Astrocyte (in vitro differentiated cells and primary cell): ENCODE results near the gene SNED1. TPM values are rescaled to one million over a fixed set of nuclear protein-coding genes. Genes with fewer than 3 reads are reported as not detected.

Experiments
- DNase-seq: peaks from one replicate; pipeline ENCODE4 v3.0.0-alpha.2; 2010; ENCODE audit warnings: low read depth
- FAIRE-seq: peaks from 2 replicates; lab custom pipeline; 2011; peaks lifted over from hg19 to GRCh38; lab: Jason Lieb, UNC
- H2AFZ ChIP-seq: 2 replicates; pipeline ENCODE4 v1.6.0; 2012; ENCODE audit warnings: low read depth, low read length, inconsistent platforms
- H3K27ac ChIP-seq: 2 replicates; pipeline ENCODE4 v1.5.1; 2011; ENCODE audit warnings: low read depth, low read length, inconsistent platforms
- H3K27me3 ChIP-seq: 2 replicates; pipeline ENCODE4 v1.6.0; 2011; ENCODE audit warnings: low read length, inconsistent platforms; ENCODE audit not compliant: insufficient read depth
- H3K36me3 ChIP-seq: 2 replicates; pipeline ENCODE4 v1.5.1; 2011; ENCODE audit warnings: low read length, inconsistent platforms; ENCODE audit not compliant: insufficient read depth
- H3K4me1 ChIP-seq: 2 replicates; pipeline ENCODE4 v1.5.1; 2011; ENCODE audit warnings: low read length, inconsistent platforms; ENCODE audit not compliant: insufficient read depth
- H3K4me2 ChIP-seq: 2 replicates; pipeline ENCODE4 v1.6.0; 2012; ENCODE audit warnings: low read length, inconsistent platforms
- H3K4me3 ChIP-seq: 2 replicates; pipeline ENCODE4 v1.5.1; 2011; ENCODE audit warnings: low read depth, mild to moderate bottlenecking, low read length, inconsistent platforms; ENCODE audit not compliant: insufficient read depth
- H3K79me2 ChIP-seq: 2 replicates; pipeline ENCODE4 v1.6.0; 2012; ENCODE audit warnings: mild to moderate bottlenecking, low read length, inconsistent platforms; ENCODE audit not compliant: insufficient read depth
- H3K9ac ChIP-seq: 2 replicates; pipeline ENCODE4 v1.6.0; 2012; ENCODE audit warnings: mild to moderate bottlenecking, low read length, inconsistent platforms
- H3K9me3 ChIP-seq: 2 replicates; pipeline ENCODE4 v1.5.1; 2012; ENCODE audit warnings: low read depth, mild to moderate bottlenecking, low read length, inconsistent platforms; ENCODE audit not compliant: insufficient read depth
- H4K20me1 ChIP-seq: 2 replicates; pipeline ENCODE4 v1.6.0; 2012; ENCODE audit warnings: low read length, inconsistent platforms; ENCODE audit not compliant: insufficient read depth
- H3K27ac Mint-ChIP-seq: one replicate; pipeline ENCODE4 v1.8.0; 2021; ENCODE audit warnings: mild to moderate bottlenecking, mixed read lengths; ENCODE audit not compliant: unreplicated experiment
- H3K27me3 Mint-ChIP-seq: one replicate; pipeline ENCODE4 v1.8.0; 2021; ENCODE audit warnings: low read depth, mixed read lengths; ENCODE audit not compliant: unreplicated experiment
- H3K36me3 Mint-ChIP-seq: one replicate; pipeline ENCODE4 v1.8.0; 2021; ENCODE audit warnings: low read depth, mixed read lengths; ENCODE audit not compliant: unreplicated experiment
- H3K4me1 Mint-ChIP-seq: one replicate; pipeline ENCODE4 v1.8.0; 2021; ENCODE audit warnings: low read depth, mixed read lengths; ENCODE audit not compliant: unreplicated experiment
- H3K4me3 Mint-ChIP-seq: one replicate; pipeline ENCODE4 v1.8.0; 2021; ENCODE audit warnings: mild to moderate bottlenecking, moderate library complexity, mixed read lengths; ENCODE audit not compliant: unreplicated experiment
- H3K9me3 Mint-ChIP-seq: one replicate; pipeline ENCODE4 v1.8.0; 2021; ENCODE audit warnings: mild to moderate bottlenecking, mixed read lengths; ENCODE audit not compliant: unreplicated experiment
- CTCF ChIP-seq: IDR thresholded peaks from 2 replicates; pipeline ENCODE4 v1.5.1; 2011; ENCODE audit warnings: low read depth, mild to moderate bottlenecking, inconsistent platforms, low read length, moderate library complexity; ENCODE audit not compliant: insufficient read depth
- EZH2 ChIP-seq: IDR thresholded peaks from 2 replicates; pipeline ENCODE4 v1.6.1; 2012; ENCODE audit warnings: mild to moderate bottlenecking, low read length, inconsistent platforms; ENCODE audit not compliant: insufficient read depth
- total RNA-seq: library from RNA; stranded (reverse); gene quantifications from 2 replicates; pipeline ENCODE4 v1.2.1, GENCODE V29; 2021

Gene SNED1
- total RNA-seq, 1 donor from 2014 or later = 0.23 TPM

- H3K36me3 ChIP-seq = no peaks in the 10 kb centered on the region
- H3K27ac Mint-ChIP-seq = no peak overlapping the region
- H3K9me3 ChIP-seq = peaks cover 3% of the 10 kb centered on the region
- H3K4me1 Mint-ChIP-seq = no peaks in the 10 kb centered on the region
- no peak overlapping the region for H3K4me3 ChIP-seq
- FAIRE-seq = no peak
- no peak overlapping the region for H3K27ac ChIP-seq
- peaks cover 13% of the 10 kb centered on the region for H3K9me3 Mint-ChIP-seq
- no peaks in the 10 kb centered on the region for H3K79me2 ChIP-seq
- peaks cover 3% of the 10 kb centered on the region for H3K36me3 Mint-ChIP-seq
- no peak overlapping the region for H3K4me3 Mint-ChIP-seq
- no peak overlapping the region for H2AFZ ChIP-seq
- H3K4me1 ChIP-seq = no peaks in the 10 kb centered on the region
- H4K20me1 ChIP-seq = no peaks in the 10 kb centered on the region
- DNase-seq = peak; percentile 47
- TF ChIP-seq CTCF = no peak
- no peak for TF ChIP-seq EZH2
- no peak overlapping the region for H3K9ac ChIP-seq
- H3K27me3 Mint-ChIP-seq = peaks cover 24% of the 10 kb centered on the region
- H3K27me3 ChIP-seq = no peaks in the 10 kb centered on the region
- H3K4me2 ChIP-seq = no peak overlapping the region
Measured at GRCh38 chr2:241018051-241018891, 19.9 kb downstream of the SNED1 start.

DNA sequence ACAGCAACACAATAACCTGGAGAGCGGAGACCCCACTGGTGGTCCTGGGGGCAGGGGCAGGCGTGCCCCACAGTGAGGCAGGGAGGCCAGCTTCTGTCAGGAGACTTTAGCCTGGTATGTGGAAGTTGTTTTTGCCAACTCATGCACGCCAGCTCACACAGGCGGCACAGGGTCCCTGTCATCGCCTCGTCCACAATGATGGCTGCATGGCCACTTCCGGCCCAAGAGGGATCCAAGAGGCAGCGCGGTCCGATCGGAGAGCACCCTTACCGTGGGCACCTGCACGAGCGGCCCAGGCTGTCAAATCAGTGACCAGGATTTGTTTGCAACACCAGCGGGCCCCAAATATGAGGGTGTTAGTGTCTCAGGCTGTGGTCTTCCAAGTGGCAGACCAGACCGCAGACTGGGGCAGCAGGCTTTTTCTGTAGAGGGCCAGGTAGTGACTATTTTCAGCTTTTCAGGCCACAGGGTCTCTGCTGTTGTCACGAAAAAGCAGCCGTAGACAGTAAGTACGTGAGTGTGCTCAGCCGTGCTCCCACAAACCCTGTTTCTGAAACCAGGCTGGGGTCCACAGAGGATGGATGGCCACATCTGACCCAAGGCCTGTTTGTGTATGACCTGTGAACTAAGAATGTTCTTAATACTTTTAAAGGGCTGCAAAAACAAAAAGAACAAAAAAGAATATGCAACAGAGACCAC, 21.2 kb downstream of the SNED1 start:
- Histone ChIP-seq H3K9ac (no peak overlapping the region), H3K27ac (no peak overlapping the region), H3K36me3 (no peaks in the 10 kb centered on the region), H3K79me2 (no peaks in the 10 kb centered on the region), H3K27me3 (no peaks in the 10 kb centered on the region), H3K4me2 (no peak overlapping the region), H3K4me1 (no peaks in the 10 kb centered on the region), H2AFZ (no peak overlapping the region), H3K4me3 (no peak overlapping the region), H4K20me1 (no peaks in the 10 kb centered on the region), H3K9me3 (peaks cover 3% of the 10 kb centered on the region)
- H3K4me1 Mint-ChIP-seq = no peaks in the 10 kb centered on the region
- H3K4me3 Mint-ChIP-seq = peak overlapping the region; percentile 27
- TF ChIP-seq EZH2 = no peak
- no peak for TF ChIP-seq CTCF
- DNase-seq (no peak), FAIRE-seq (no peak)
- peaks cover 24% of the 10 kb centered on the region for H3K27me3 Mint-ChIP-seq
- peaks cover 13% of the 10 kb centered on the region for H3K9me3 Mint-ChIP-seq
- no peak overlapping the region for H3K27ac Mint-ChIP-seq
- H3K36me3 Mint-ChIP-seq = peaks cover 3% of the 10 kb centered on the region
